Liver (tissue), 9 donors: ENCODE results near the gene ATP11B. TPM values are rescaled to one million over a fixed set of nuclear protein-coding genes. Genes with fewer than 3 reads are reported as not detected.

Experiments
- DNase-seq: peaks from one replicate; pipeline ENCODE4 v3.0.0-alpha.2; 2017; ENCODE audit warnings: low spot score
- H3K27ac ChIP-seq, 2 donors: one replicate each; pipeline ENCODE4 v1.7.0; 2013; ENCODE audit warnings: inconsistent platforms in 2 of 2, low read length in 2 of 2, control low read depth in 1 of 2, low read depth in 1 of 2, mild to moderate bottlenecking in 1 of 2
- H3K27me3 ChIP-seq, 4 donors: one replicate each; pipeline versions ENCODE4 v1.6.1 to v1.7.0; 2013; ENCODE audit warnings: low read length in 3 of 4, inconsistent platforms in 1 of 4, mild to moderate bottlenecking in 1 of 4, moderate library complexity in 1 of 4; ENCODE audit not compliant: control insufficient read depth in 4 of 4, insufficient read depth in 4 of 4
- H3K36me3 ChIP-seq, 4 donors: one replicate each; pipeline versions ENCODE4 v1.6.1 to v1.7.0; 2013; ENCODE audit warnings: low read length in 3 of 4, mild to moderate bottlenecking in 3 of 4, low read depth in 1 of 4, moderate library complexity in 1 of 4; ENCODE audit not compliant: control insufficient read depth in 4 of 4, insufficient read depth in 3 of 4
- H3K4me1 ChIP-seq, 4 donors: one replicate each; pipeline versions ENCODE4 v1.6.1 to v1.7.0; 2013; ENCODE audit warnings: low read length in 3 of 4, mild to moderate bottlenecking in 3 of 4, moderate library complexity in 1 of 4; ENCODE audit not compliant: control insufficient read depth in 4 of 4, insufficient read depth in 4 of 4
- H3K4me3 ChIP-seq, 3 donors: one replicate each; pipeline versions ENCODE4 v1.6.1 to v1.7.0; 2013; ENCODE audit warnings: low read length in 3 of 3, control low read depth in 1 of 3, low read depth in 1 of 3, mild to moderate bottlenecking in 1 of 3
- H3K9ac ChIP-seq, 2 donors: one replicate each; pipeline ENCODE4 v1.7.0; 2013; ENCODE audit warnings: low read length in 2 of 2, mild to moderate bottlenecking in 2 of 2, moderate library complexity in 2 of 2, control low read depth in 1 of 2, low read depth in 1 of 2
- H3K9me3 ChIP-seq, 4 donors: one replicate each; pipeline versions ENCODE4 v1.6.1 to v1.7.0; 2013; ENCODE audit warnings: low read length in 3 of 4; ENCODE audit not compliant: control insufficient read depth in 4 of 4
- EGR1 ChIP-seq, 2 donors: IDR thresholded peaks; 2 replicates each; pipeline ENCODE4 v1.6.1; 2016 to 2018; ENCODE audit warnings: antibody characterized with exemption in 2 of 2, low read depth in 2 of 2
- FOXA1 ChIP-seq: IDR thresholded peaks from 2 replicates; pipeline ENCODE4 v1.6.1; 2016; ENCODE audit warnings: antibody characterized with exemption
- FOXA2 ChIP-seq: IDR thresholded peaks from 2 replicates; pipeline ENCODE4 v1.6.1; 2016; ENCODE audit warnings: antibody characterized with exemption
- GABPA ChIP-seq, 2 donors: IDR thresholded peaks in 1 of 2; conservative IDR thresholded peaks in 1 of 2; 2 replicates each; pipeline ENCODE4 v1.6.1; 2016; ENCODE audit warnings: antibody characterized with exemption in 2 of 2, mild to moderate bottlenecking in 1 of 2, moderate library complexity in 1 of 2
- HNF4A ChIP-seq, 2 donors: conservative IDR thresholded peaks; 2 replicates each; pipeline ENCODE4 v1.6.1; 2016; ENCODE audit warnings: antibody characterized with exemption in 2 of 2, mild to moderate bottlenecking in 2 of 2
- HNF4G ChIP-seq: IDR thresholded peaks from 2 replicates; pipeline ENCODE4 v1.6.1; 2016; ENCODE audit warnings: antibody characterized with exemption
- JUND ChIP-seq, 2 donors: IDR thresholded peaks; 2 replicates each; pipeline ENCODE4 v1.6.1; 2016; ENCODE audit warnings: antibody characterized with exemption in 2 of 2
- NR2F2 ChIP-seq: IDR thresholded peaks from 2 replicates; pipeline ENCODE4 v1.6.1; 2016; ENCODE audit warnings: antibody characterized with exemption
- RAD21 ChIP-seq, 2 donors: IDR thresholded peaks; 2 replicates each; pipeline ENCODE4 v1.6.1; 2016; ENCODE audit warnings: antibody characterized with exemption in 2 of 2, mild to moderate bottlenecking in 2 of 2
- RXRA ChIP-seq, 2 donors: IDR thresholded peaks; 2 replicates each; pipeline ENCODE4 v1.6.1; 2017 to 2018; ENCODE audit warnings: antibody characterized with exemption in 2 of 2, mild to moderate bottlenecking in 1 of 2
- SP1 ChIP-seq: IDR thresholded peaks from 2 replicates; pipeline ENCODE4 v1.6.1; 2018; ENCODE audit warnings: antibody characterized with exemption, mild to moderate bottlenecking
- TAF1 ChIP-seq: conservative IDR thresholded peaks from 2 replicates; pipeline ENCODE4 v1.6.1; 2016; ENCODE audit warnings: antibody characterized with exemption, mild to moderate bottlenecking
- YY1 ChIP-seq: IDR thresholded peaks from 2 replicates; pipeline ENCODE4 v1.6.1; 2016; ENCODE audit warnings: antibody characterized with exemption, mild to moderate bottlenecking
- WGBS: extraction: QIAGEN DNeasy Blood & Tissue Kit; methylation state at CpG from one replicate; pipeline ENCODE4 v1.1.7; 2013; 5-methylcytosine and 5-hydroxymethylcytosine counted together
- polyA plus RNA-seq, 2 donors: library from polyadenylated mRNA; stranded (reverse) in 1 of 2; unstranded in 1 of 2; fragments of 200-250 nt in 1 of 2; fragments of >200 nt in 1 of 2; fragmentation: Nextera tagmentation in 1 of 2; extraction: Ambion mirVana in 1 of 2; gene quantifications; one replicate each; pipeline versions ENCODE4 v1.2.1 to v1.2.3, GENCODE V29; 2013 to 2015
- total RNA-seq, 2 donors: library from RNA; depleted of rRNA; stranded (reverse); fragments of >200 nt; gene quantifications; one replicate each; pipeline ENCODE4 v1.2.3, GENCODE V29; 2014
- TF ChIP-seq, protein P1 (sequence below): fragments of 150-350 bp; IDR thresholded peaks from 2 replicates; pipeline ENCODE4 v1.5.1; 2017; ENCODE audit warnings: improper control_type of control experiment, low read depth, low read length; ENCODE audit not compliant: missing input control
- TF ChIP-seq, protein P2 (sequence below): IDR thresholded peaks from 2 replicates; pipeline ENCODE4 v1.6.1; 2016; ENCODE audit warnings: antibody characterized with exemption, mild to moderate bottlenecking
- TF ChIP-seq, protein P3 (sequence below): IDR thresholded peaks from 2 replicates; pipeline ENCODE4 v1.6.1; 2016; ENCODE audit warnings: antibody characterized with exemption
- TF ChIP-seq, protein P4 (sequence below): IDR thresholded peaks from 2 replicates; pipeline ENCODE4 v1.6.1; 2016; ENCODE audit warnings: antibody characterized with exemption
- TF ChIP-seq, protein P5 (sequence below): IDR thresholded peaks from 2 replicates; pipeline ENCODE4 v1.6.1; 2016; ENCODE audit warnings: antibody characterized with exemption
- donor health status: healthy.
- donor health status: healthy.
- donor health status: healthy.
- donor health status: healthy.
- donor health status: healthy.

The ATP11B gene
- total and polyA plus RNA-seq, 4 donors = 5.9 to 49.6 (median 19.0) TPM

DNA sequence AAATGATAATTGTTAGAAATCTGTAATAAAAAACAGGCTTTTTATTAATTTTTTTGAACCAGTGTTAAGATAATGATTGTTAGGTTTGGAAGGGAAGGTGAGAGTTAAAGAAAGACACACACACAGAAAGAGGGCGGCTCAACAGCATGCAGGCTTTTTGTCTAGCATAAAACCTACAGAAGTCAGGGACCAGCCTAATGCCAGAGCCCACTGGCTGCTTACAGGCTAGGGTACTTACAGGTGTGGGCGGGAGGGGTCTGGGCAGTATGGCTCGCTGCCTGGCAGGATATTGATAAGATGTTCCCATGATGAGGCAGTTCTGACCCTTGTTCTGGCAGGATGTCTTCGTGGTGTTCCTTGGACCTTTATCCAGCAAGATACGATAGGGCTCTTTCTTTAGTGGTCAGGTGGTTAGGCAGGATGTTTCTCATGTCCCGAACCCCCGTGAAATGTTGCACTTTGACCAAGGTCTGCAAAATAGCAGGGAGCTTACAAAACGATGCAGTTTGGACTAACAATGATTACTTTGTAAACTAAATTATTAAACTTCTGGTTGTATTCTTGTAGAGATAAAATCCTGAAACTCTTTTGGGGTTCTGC is 102.3 kb downstream of the ATP11B start:
- TF ChIP-seq FOXA1 (no peak), RXRA (IDR thresholded peaks at IDR 0.05) (peak in 1 of 2 donors; percentile 48), HNF4G (peak; percentile 76), HNF4A (conservative IDR thresholded peaks at IDR 0.05) (peak; percentile 93 to 96), JUND (IDR thresholded peaks at IDR 0.05) (peak in 1 of 2 donors; percentile 57), RAD21 (IDR thresholded peaks at IDR 0.05) (peak in 1 of 2 donors; percentile 20), FOXA2 (no peak), EGR1 (IDR thresholded peaks at IDR 0.05; ENCODE audit: low read depth in 2 of 2) (no peak), NR2F2 (no peak), YY1 (peak; percentile 58), SP1 (peak; percentile 80), TAF1 (peak; percentile 16), GABPA (IDR thresholded peaks at IDR 0.05 in 1 of 2, conservative IDR thresholded peaks at IDR 0.05 in 1 of 2) (peak in 1 of 2 donors; percentile 28)
- TF ChIP-seq, protein P1, sequence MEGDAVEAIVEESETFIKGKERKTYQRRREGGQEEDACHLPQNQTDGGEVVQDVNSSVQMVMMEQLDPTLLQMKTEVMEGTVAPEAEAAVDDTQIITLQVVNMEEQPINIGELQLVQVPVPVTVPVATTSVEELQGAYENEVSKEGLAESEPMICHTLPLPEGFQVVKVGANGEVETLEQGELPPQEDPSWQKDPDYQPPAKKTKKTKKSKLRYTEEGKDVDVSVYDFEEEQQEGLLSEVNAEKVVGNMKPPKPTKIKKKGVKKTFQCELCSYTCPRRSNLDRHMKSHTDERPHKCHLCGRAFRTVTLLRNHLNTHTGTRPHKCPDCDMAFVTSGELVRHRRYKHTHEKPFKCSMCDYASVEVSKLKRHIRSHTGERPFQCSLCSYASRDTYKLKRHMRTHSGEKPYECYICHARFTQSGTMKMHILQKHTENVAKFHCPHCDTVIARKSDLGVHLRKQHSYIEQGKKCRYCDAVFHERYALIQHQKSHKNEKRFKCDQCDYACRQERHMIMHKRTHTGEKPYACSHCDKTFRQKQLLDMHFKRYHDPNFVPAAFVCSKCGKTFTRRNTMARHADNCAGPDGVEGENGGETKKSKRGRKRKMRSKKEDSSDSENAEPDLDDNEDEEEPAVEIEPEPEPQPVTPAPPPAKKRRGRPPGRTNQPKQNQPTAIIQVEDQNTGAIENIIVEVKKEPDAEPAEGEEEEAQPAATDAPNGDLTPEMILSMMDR = no peak
- TF ChIP-seq, protein P2, sequence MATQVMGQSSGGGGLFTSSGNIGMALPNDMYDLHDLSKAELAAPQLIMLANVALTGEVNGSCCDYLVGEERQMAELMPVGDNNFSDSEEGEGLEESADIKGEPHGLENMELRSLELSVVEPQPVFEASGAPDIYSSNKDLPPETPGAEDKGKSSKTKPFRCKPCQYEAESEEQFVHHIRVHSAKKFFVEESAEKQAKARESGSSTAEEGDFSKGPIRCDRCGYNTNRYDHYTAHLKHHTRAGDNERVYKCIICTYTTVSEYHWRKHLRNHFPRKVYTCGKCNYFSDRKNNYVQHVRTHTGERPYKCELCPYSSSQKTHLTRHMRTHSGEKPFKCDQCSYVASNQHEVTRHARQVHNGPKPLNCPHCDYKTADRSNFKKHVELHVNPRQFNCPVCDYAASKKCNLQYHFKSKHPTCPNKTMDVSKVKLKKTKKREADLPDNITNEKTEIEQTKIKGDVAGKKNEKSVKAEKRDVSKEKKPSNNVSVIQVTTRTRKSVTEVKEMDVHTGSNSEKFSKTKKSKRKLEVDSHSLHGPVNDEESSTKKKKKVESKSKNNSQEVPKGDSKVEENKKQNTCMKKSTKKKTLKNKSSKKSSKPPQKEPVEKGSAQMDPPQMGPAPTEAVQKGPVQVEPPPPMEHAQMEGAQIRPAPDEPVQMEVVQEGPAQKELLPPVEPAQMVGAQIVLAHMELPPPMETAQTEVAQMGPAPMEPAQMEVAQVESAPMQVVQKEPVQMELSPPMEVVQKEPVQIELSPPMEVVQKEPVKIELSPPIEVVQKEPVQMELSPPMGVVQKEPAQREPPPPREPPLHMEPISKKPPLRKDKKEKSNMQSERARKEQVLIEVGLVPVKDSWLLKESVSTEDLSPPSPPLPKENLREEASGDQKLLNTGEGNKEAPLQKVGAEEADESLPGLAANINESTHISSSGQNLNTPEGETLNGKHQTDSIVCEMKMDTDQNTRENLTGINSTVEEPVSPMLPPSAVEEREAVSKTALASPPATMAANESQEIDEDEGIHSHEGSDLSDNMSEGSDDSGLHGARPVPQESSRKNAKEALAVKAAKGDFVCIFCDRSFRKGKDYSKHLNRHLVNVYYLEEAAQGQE = peak; percentile 54
- TF ChIP-seq, protein P3, sequence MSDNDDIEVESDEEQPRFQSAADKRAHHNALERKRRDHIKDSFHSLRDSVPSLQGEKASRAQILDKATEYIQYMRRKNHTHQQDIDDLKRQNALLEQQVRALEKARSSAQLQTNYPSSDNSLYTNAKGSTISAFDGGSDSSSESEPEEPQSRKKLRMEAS = peak; percentile 54
- TF ChIP-seq, protein P4, sequence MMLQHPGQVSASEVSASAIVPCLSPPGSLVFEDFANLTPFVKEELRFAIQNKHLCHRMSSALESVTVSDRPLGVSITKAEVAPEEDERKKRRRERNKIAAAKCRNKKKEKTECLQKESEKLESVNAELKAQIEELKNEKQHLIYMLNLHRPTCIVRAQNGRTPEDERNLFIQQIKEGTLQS = no peak
- TF ChIP-seq, protein P5, sequence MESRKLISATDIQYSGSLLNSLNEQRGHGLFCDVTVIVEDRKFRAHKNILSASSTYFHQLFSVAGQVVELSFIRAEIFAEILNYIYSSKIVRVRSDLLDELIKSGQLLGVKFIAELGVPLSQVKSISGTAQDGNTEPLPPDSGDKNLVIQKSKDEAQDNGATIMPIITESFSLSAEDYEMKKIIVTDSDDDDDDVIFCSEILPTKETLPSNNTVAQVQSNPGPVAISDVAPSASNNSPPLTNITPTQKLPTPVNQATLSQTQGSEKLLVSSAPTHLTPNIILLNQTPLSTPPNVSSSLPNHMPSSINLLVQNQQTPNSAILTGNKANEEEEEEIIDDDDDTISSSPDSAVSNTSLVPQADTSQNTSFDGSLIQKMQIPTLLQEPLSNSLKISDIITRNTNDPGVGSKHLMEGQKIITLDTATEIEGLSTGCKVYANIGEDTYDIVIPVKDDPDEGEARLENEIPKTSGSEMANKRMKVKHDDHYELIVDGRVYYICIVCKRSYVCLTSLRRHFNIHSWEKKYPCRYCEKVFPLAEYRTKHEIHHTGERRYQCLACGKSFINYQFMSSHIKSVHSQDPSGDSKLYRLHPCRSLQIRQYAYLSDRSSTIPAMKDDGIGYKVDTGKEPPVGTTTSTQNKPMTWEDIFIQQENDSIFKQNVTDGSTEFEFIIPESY = no peak
- Histone ChIP-seq H3K36me3 (peaks cover 0 to 14% (median 4%) of the 10 kb centered on the region in 4 donors), H3K27ac (peak overlapping the region; percentile 78 to 87), H3K4me3 (peak overlapping the region; percentile 28 to 81 (median 57)), H3K9ac (peak overlapping the region; percentile 57 to 80), H3K4me1 (peaks cover 0 to 13% (median 7%) of the 10 kb centered on the region in 4 donors), H3K27me3 (no peaks in the 10 kb centered on the region), H3K9me3 (no peaks in the 10 kb centered on the region)
- DNase-seq = no peak
- WGBS = 23% methylated on average over 8 of the region's 8 CpGs
